ENCODE results near the gene NCOA5. TPM values are rescaled to one million over a fixed set of nuclear protein-coding genes. Genes with fewer than 3 reads are reported as not detected.

The NCOA5 gene
- total RNA-seq, 1 experiment from 2014 or later = 55.4 TPM

- H3K27ac ChIP-seq (ENCODE audit: low read depth, low read length, poor library complexity, severe bottlenecking) = no peak overlapping the region
- no peak for TF ChIP-seq EZH2 (IDR thresholded peaks at IDR 0.05; ENCODE audit: borderline replicate concordance, low read depth, low read length, poor library complexity, severe bottlenecking)
- no peaks in the 10 kb centered on the region for H3K27me3 ChIP-seq (replicated peaks; ENCODE audit: insufficient read depth, low read depth, low read length, poor library complexity)
- no peak overlapping the region for H3K4me3 ChIP-seq (ENCODE audit: low read depth, low read length, poor library complexity, severe bottlenecking)
- BruUV-seq (replicated peaks) = no TSS peak
- H3K36me3 ChIP-seq (ENCODE audit: insufficient read depth, low read length, poor library complexity, severe bottlenecking) = peaks cover 52% of the 10 kb centered on the region
- CTCF ChIA-PET = no interaction called here
- H3K4me1 ChIP-seq (ENCODE audit: insufficient read depth, low read length, poor library complexity, severe bottlenecking) = no peaks in the 10 kb centered on the region
- POLR2A ChIA-PET (ENCODE audit: low non-redundant PET) = no interaction called here
- intact Hi-C loops (cut with micrococcal nuclease; ENCODE audit: unreplicated experiment) = no loop called here
- no peaks in the 10 kb centered on the region for H3K9me3 ChIP-seq (ENCODE audit: low read depth, low read length, poor library complexity, severe bottlenecking)
- no peak for DNase-seq (ENCODE audit: low spot score)
Measured at GRCh38 chr20:46073443-46073842, 16.3 kb downstream of the NCOA5 start.

- no peak for DNase-seq (ENCODE audit: low spot score)
- Histone ChIP-seq H3K4me1 (ENCODE audit: insufficient read depth, low read length, poor library complexity, severe bottlenecking) (no peaks in the 10 kb centered on the region), H3K4me3 (ENCODE audit: low read depth, low read length, poor library complexity, severe bottlenecking) (no peak overlapping the region), H3K36me3 (ENCODE audit: insufficient read depth, low read length, poor library complexity, severe bottlenecking) (peaks cover 52% of the 10 kb centered on the region), H3K9me3 (ENCODE audit: low read depth, low read length, poor library complexity, severe bottlenecking) (no peaks in the 10 kb centered on the region), H3K27ac (ENCODE audit: low read depth, low read length, poor library complexity, severe bottlenecking) (no peak overlapping the region), H3K27me3 (replicated peaks; ENCODE audit: insufficient read depth, low read depth, low read length, poor library complexity) (no peaks in the 10 kb centered on the region)
- no peak for TF ChIP-seq CTCF (conservative IDR thresholded peaks at IDR 0.05; ENCODE audit: low read depth, low read length)
- TF ChIP-seq EZH2 (IDR thresholded peaks at IDR 0.05; ENCODE audit: borderline replicate concordance, low read depth, low read length, poor library complexity, severe bottlenecking) = no peak
- intact Hi-C loops (cut with micrococcal nuclease; ENCODE audit: unreplicated experiment) = no loop called here
- ChIA-PET POLR2A (ENCODE audit: low non-redundant PET) (no interaction called here), CTCF (no interaction called here)
- no TSS peak for BruUV-seq (replicated peaks)
Measured at GRCh38 chr20:46073024-46073423, 16.7 kb downstream of the NCOA5 start.

GRCh38 chr20:46071573-46071972, 18.2 kb downstream of the NCOA5 start:
- TF ChIP-seq EZH2 (IDR thresholded peaks at IDR 0.05; ENCODE audit: borderline replicate concordance, low read depth, low read length, poor library complexity, severe bottlenecking) (no peak), CTCF (conservative IDR thresholded peaks at IDR 0.05; ENCODE audit: low read depth, low read length) (no peak)
- H3K36me3 ChIP-seq (ENCODE audit: insufficient read depth, low read length, poor library complexity, severe bottlenecking) = peaks cover 57% of the 10 kb centered on the region
- H3K27me3 ChIP-seq (replicated peaks; ENCODE audit: insufficient read depth, low read depth, low read length, poor library complexity) = no peaks in the 10 kb centered on the region
- CTCF ChIA-PET = no interaction called here
- no peak for DNase-seq (ENCODE audit: low spot score)
- no peak overlapping the region for H3K4me3 ChIP-seq (ENCODE audit: low read depth, low read length, poor library complexity, severe bottlenecking)
- no peak overlapping the region for H3K27ac ChIP-seq (ENCODE audit: low read depth, low read length, poor library complexity, severe bottlenecking)
- H3K4me1 ChIP-seq (ENCODE audit: insufficient read depth, low read length, poor library complexity, severe bottlenecking) = no peaks in the 10 kb centered on the region
- intact Hi-C loops (cut with micrococcal nuclease; ENCODE audit: unreplicated experiment) = no loop called here
- H3K9me3 ChIP-seq (ENCODE audit: low read depth, low read length, poor library complexity, severe bottlenecking) = no peaks in the 10 kb centered on the region
- POLR2A ChIA-PET (ENCODE audit: low non-redundant PET) = no interaction called here
- no TSS peak for BruUV-seq (replicated peaks)

GRCh38 chr20:46070215-46070900, 19.4 kb downstream of the NCOA5 start:
- H3K4me3 ChIP-seq (ENCODE audit: low read depth, low read length, poor library complexity, severe bottlenecking) = no peak overlapping the region
- TF ChIP-seq EZH2 (IDR thresholded peaks at IDR 0.05; ENCODE audit: borderline replicate concordance, low read depth, low read length, poor library complexity, severe bottlenecking) (no peak), CTCF (conservative IDR thresholded peaks at IDR 0.05; ENCODE audit: low read depth, low read length) (no peak)
- no peaks in the 10 kb centered on the region for H3K27me3 ChIP-seq (replicated peaks; ENCODE audit: insufficient read depth, low read depth, low read length, poor library complexity)
- H3K4me1 ChIP-seq (ENCODE audit: insufficient read depth, low read length, poor library complexity, severe bottlenecking) = no peaks in the 10 kb centered on the region
- no peak overlapping the region for H3K27ac ChIP-seq (ENCODE audit: low read depth, low read length, poor library complexity, severe bottlenecking)
- BruUV-seq (replicated peaks) = no TSS peak
- ChIA-PET CTCF (no interaction called here), POLR2A (ENCODE audit: low non-redundant PET) (no interaction called here)
- no peaks in the 10 kb centered on the region for H3K9me3 ChIP-seq (ENCODE audit: low read depth, low read length, poor library complexity, severe bottlenecking)
- DNase-seq (ENCODE audit: low spot score) = no peak
- intact Hi-C loops (cut with micrococcal nuclease; ENCODE audit: unreplicated experiment) = no loop called here
- peaks cover 61% of the 10 kb centered on the region for H3K36me3 ChIP-seq (ENCODE audit: insufficient read depth, low read length, poor library complexity, severe bottlenecking)
